CD14-positive monocyte (primary cell): ENCODE results near the gene RETREG1. TPM values are rescaled to one million over a fixed set of nuclear protein-coding genes. Genes with fewer than 3 reads are reported as not detected.

Experiments used
- DNase-seq, 3 donors: peaks; one replicate each; pipeline ENCODE4 v3.0.0-alpha.2; 2011 to 2022
- H2AFZ ChIP-seq: 2 replicates; pipeline ENCODE4 v1.6.0; 2012; ENCODE audit warnings: mild to moderate bottlenecking, low read depth, low read length, inconsistent platforms; ENCODE audit not compliant: insufficient read depth, poor library complexity, severe bottlenecking
- H3K27ac ChIP-seq, 2 donors: 1 replicate in 1 of 2; 2 replicates in 1 of 2; pipeline ENCODE4 v1.5.1; 2012 to 2013; ENCODE audit warnings: low read length in 2 of 2, control low read depth in 1 of 2, inconsistent platforms in 1 of 2, low read depth in 1 of 2, mild to moderate bottlenecking in 1 of 2
- H3K27me3 ChIP-seq, 2 donors: one replicate each; pipeline versions ENCODE4 v1.6.0 to v1.6.1; 2011 to 2013; ENCODE audit warnings: low read length in 2 of 2; ENCODE audit not compliant: control insufficient read depth in 2 of 2, insufficient read depth in 2 of 2
- H3K36me3 ChIP-seq, 2 donors: replicated peaks in 1 of 2; 1 replicate in 1 of 2; 2 replicates in 1 of 2; pipeline versions ENCODE4 v1.5.1 to v1.6.1; 2012 to 2013; ENCODE audit warnings: low read length in 2 of 2, control low read depth in 1 of 2, inconsistent platforms in 1 of 2, mild to moderate bottlenecking in 1 of 2; ENCODE audit not compliant: insufficient read depth in 2 of 2, control insufficient read depth in 1 of 2
- H3K4me1 ChIP-seq, 2 donors: 1 replicate in 1 of 2; 2 replicates in 1 of 2; pipeline versions ENCODE4 v1.5.1 to v1.6.1; 2012 to 2013; ENCODE audit warnings: low read length in 2 of 2, control low read depth in 1 of 2, inconsistent platforms in 1 of 2, mild to moderate bottlenecking in 1 of 2, moderate library complexity in 1 of 2; ENCODE audit not compliant: insufficient read depth in 2 of 2, control insufficient read depth in 1 of 2
- H3K4me2 ChIP-seq: replicated peaks from 2 replicates; pipeline ENCODE3; 2012; ENCODE audit warnings: low read length, moderate library complexity, mild to moderate bottlenecking; ENCODE audit not compliant: poor library complexity, severe bottlenecking; ENCODE audit errors: extremely low read depth
- H3K4me3 ChIP-seq, 3 experiments: fragments of 200-600 bp in 1 of 3; sonication (generic) in 1 of 3; replicated peaks in 1 of 3; 1 replicate in 2 of 3; 2 replicates in 1 of 3; pipeline ENCODE4 v1.5.1; 2011 to 2013; ENCODE audit warnings: low read length in 3 of 3, mild to moderate bottlenecking in 3 of 3, control low read depth in 2 of 3, low read depth in 2 of 3, inconsistent platforms in 1 of 3, moderate library complexity in 1 of 3
- H3K79me2 ChIP-seq: 2 replicates; pipeline ENCODE4 v1.6.0; 2012; ENCODE audit warnings: mild to moderate bottlenecking, control low read depth, inconsistent platforms, low read length, moderate library complexity; ENCODE audit not compliant: insufficient read depth
- H3K9ac ChIP-seq: 2 replicates; pipeline ENCODE4 v1.6.0; 2017; ENCODE audit warnings: low read length, mild to moderate bottlenecking; ENCODE audit not compliant: insufficient read depth, poor library complexity, severe bottlenecking
- H3K9me3 ChIP-seq, 2 donors: replicated peaks in 1 of 2; 1 replicate in 1 of 2; 2 replicates in 1 of 2; pipeline versions ENCODE4 v1.5.1 to v1.6.1; 2012 to 2013; ENCODE audit warnings: low read length in 2 of 2, control low read depth in 1 of 2; ENCODE audit not compliant: control insufficient read depth in 1 of 2, insufficient read depth in 1 of 2
- H4K20me1 ChIP-seq: 2 replicates; pipeline ENCODE4 v1.6.0; 2012; ENCODE audit warnings: mild to moderate bottlenecking, low read length, control low read depth, moderate library complexity; ENCODE audit not compliant: insufficient read depth
- H3K27ac Mint-ChIP-seq, 7 donors: one replicate each; pipeline ENCODE4 v1.8.0; 2020; ENCODE audit warnings: mild to moderate bottlenecking in 7 of 7, mixed read lengths in 7 of 7, moderate library complexity in 6 of 7, inconsistent platforms in 2 of 7
- H3K27me3 Mint-ChIP-seq, 3 donors: one replicate each; pipeline ENCODE4 v1.8.0; 2021 to 2022; ENCODE audit warnings: low read depth in 3 of 3, mild to moderate bottlenecking in 3 of 3, mixed read lengths in 3 of 3, moderate library complexity in 3 of 3, inconsistent platforms in 1 of 3
- H3K36me3 Mint-ChIP-seq, 2 donors: one replicate each; pipeline ENCODE4 v1.8.0; 2020; ENCODE audit warnings: mixed read lengths in 2 of 2, inconsistent platforms in 1 of 2, mild to moderate bottlenecking in 1 of 2
- H3K4me1 Mint-ChIP-seq: one replicate; pipeline ENCODE4 v1.8.0; 2020; ENCODE audit warnings: mild to moderate bottlenecking, mixed read lengths
- H3K4me3 Mint-ChIP-seq, 2 donors: one replicate each; pipeline ENCODE4 v1.8.0; 2020; ENCODE audit warnings: mild to moderate bottlenecking in 2 of 2, mixed read lengths in 2 of 2, moderate library complexity in 1 of 2
- H3K9me3 Mint-ChIP-seq, 7 donors: one replicate each; pipeline ENCODE4 v1.8.0; 2020 to 2022; ENCODE audit warnings: mixed read lengths in 7 of 7, mild to moderate bottlenecking in 6 of 7, moderate library complexity in 6 of 7, inconsistent platforms in 2 of 7
- WGBS: methylation state at CpG from one replicate; pipeline ENCODE4 v1.1.5; 2013; ENCODE audit warnings: missing lambda C conversion rate; ENCODE audit not compliant: insufficient coverage; 5-methylcytosine and 5-hydroxymethylcytosine counted together
- intact Hi-C, 2 donors: fragments of 100-400 bp; cut with micrococcal nuclease; formaldehyde crosslinking; loops; one replicate each; pipeline versions ENCODE4 v1.15.0 to v1.15.1; 2023
- polyA plus RNA-seq, 3 donors: library from polyadenylated mRNA; depleted of rRNA in 1 of 3; unstranded in 2 of 3; stranded (reverse) in 1 of 3; fragments of 300-500 nt in 2 of 3; fragments of >200 nt in 1 of 3; fragmentation: Illumina TruSeq in 2 of 3; gene quantifications; 1 replicate in 2 of 3; 2 replicates in 1 of 3; pipeline ENCODE4 v1.2.3, GENCODE V29; 2012 to 2021
- TF ChIP-seq, protein P1 (sequence below): fragments of 200-600 bp; IDR thresholded peaks from one replicate; pipeline ENCODE4 v1.8.0; 2022; ENCODE audit warnings: antibody characterized with exemption, mild to moderate bottlenecking

The RETREG1 gene
- polyA plus RNA-seq, 3 donors: 3.5 to 6.4 (median 4.7) TPM

DNA sequence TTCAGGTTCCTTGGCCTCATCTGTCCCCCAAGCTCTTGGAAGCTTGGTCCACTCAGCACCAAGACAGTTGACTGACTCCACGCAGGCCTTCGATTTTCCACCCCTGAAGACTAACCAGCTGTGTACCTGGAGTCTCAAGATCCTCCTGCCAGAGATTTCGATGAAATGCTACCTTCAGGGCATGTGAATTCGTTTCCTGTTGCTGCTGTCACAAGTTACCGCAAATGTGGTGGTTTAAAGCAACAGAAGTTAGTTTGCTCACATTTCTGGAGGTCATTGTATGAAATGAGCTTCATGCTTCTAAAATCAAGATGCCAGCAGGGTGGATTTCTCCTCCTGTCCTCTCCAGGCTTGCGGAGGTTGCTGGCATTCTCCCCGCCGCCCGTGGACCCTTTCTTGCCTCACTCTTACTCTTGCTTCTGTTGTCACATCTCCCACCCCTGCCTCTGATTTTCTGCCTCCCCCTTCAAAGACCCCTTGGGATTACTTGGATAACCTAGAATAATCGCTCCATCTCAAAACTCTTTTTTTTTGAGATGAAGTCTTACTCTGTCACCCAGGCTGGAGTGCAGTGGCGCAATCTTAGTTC, 27.6 kb upstream of the RETREG1 start:
- no peak overlapping the region for H3K9ac ChIP-seq
- H3K27me3 ChIP-seq: no peaks in the 10 kb centered on the region
- Mint-ChIP-seq H3K27ac (no peak overlapping the region), H3K9me3 (peaks cover 3 to 27% (median 14%) of the 10 kb centered on the region in 7 donors), H3K36me3 (no peaks in the 10 kb centered on the region), H3K27me3 (no peaks in the 10 kb centered on the region), H3K4me1 (no peaks in the 10 kb centered on the region), H3K4me3 (no peak overlapping the region)
- H3K9me3 ChIP-seq: no peaks in the 10 kb centered on the region
- TF ChIP-seq, protein P1, sequence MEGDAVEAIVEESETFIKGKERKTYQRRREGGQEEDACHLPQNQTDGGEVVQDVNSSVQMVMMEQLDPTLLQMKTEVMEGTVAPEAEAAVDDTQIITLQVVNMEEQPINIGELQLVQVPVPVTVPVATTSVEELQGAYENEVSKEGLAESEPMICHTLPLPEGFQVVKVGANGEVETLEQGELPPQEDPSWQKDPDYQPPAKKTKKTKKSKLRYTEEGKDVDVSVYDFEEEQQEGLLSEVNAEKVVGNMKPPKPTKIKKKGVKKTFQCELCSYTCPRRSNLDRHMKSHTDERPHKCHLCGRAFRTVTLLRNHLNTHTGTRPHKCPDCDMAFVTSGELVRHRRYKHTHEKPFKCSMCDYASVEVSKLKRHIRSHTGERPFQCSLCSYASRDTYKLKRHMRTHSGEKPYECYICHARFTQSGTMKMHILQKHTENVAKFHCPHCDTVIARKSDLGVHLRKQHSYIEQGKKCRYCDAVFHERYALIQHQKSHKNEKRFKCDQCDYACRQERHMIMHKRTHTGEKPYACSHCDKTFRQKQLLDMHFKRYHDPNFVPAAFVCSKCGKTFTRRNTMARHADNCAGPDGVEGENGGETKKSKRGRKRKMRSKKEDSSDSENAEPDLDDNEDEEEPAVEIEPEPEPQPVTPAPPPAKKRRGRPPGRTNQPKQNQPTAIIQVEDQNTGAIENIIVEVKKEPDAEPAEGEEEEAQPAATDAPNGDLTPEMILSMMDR: no peak
- H3K4me1 ChIP-seq: no peaks in the 10 kb centered on the region
- H3K4me2 ChIP-seq: no peak overlapping the region
- H2AFZ ChIP-seq: no peak overlapping the region
- no peak for DNase-seq
- no peaks in the 10 kb centered on the region for H3K79me2 ChIP-seq
- intact Hi-C loops: no loop called here
- no peak overlapping the region for H3K27ac ChIP-seq
- WGBS: 87% methylated on average over 10 of the region's 11 CpGs
- H3K36me3 ChIP-seq: no peaks in the 10 kb centered on the region
- H3K4me3 ChIP-seq: no peak overlapping the region
- no peaks in the 10 kb centered on the region for H4K20me1 ChIP-seq

DNA sequence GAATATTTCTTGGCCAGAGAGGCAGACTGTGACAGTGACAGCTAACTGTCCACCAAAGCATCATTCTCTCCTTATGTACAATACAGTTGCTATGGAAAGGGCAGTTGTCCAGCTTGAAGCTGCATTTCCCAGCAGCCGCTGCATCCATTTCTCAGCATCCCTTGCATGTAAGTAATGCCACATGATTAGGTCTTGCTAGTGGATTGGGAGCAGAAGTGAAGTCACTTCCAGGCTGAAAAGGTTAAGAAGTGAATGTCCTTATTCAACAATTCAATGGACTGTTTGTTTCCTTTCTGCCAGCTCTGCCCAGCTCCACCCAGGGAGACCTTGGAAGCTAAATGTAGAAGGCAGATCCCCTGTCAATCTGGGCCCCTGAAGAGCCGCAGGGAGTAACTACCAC, 26.1 kb upstream of the RETREG1 start:
- TF ChIP-seq, protein P1: no peak
- peaks cover 0 to 6% of the 10 kb centered on the region in 2 donors for H3K9me3 ChIP-seq
- Mint-ChIP-seq H3K9me3 (peaks cover 3 to 20% (median 9%) of the 10 kb centered on the region in 7 donors), H3K27me3 (peaks cover 0 to 2% (median 2%) of the 10 kb centered on the region in 3 donors), H3K4me1 (no peaks in the 10 kb centered on the region), H3K4me3 (no peak overlapping the region), H3K36me3 (no peaks in the 10 kb centered on the region), H3K27ac (no peak overlapping the region)
- H3K9ac ChIP-seq: no peak overlapping the region
- H2AFZ ChIP-seq: no peak overlapping the region
- H3K27me3 ChIP-seq: no peaks in the 10 kb centered on the region
- H3K4me2 ChIP-seq: no peak overlapping the region
- H3K27ac ChIP-seq: no peak overlapping the region
- DNase-seq: no peak
- no peaks in the 10 kb centered on the region for H3K4me1 ChIP-seq
- no CpG with 5 or more reads among the region's 2 CpGs for WGBS
- intact Hi-C loops: no loop called here
- no peak overlapping the region for H3K4me3 ChIP-seq
- no peaks in the 10 kb centered on the region for H3K79me2 ChIP-seq
- H3K36me3 ChIP-seq: no peaks in the 10 kb centered on the region
- no peaks in the 10 kb centered on the region for H4K20me1 ChIP-seq
